OCI-LY3 (cell line): Measurements from ENCODE around the gene PDE3A.

ENCODE experiments used
- H2AFZ ChIP-seq: fragments of 200-600, 300-600 bp; shearing (Covaris generic); 2 replicates; pipeline ENCODE4 v1.6.0; 2014; ENCODE audit warnings: antibody characterized with exemption, low read depth, low read length
- H3K27ac ChIP-seq: fragments of 200-600, 300-600 bp; sonication (generic); 2 replicates; pipeline ENCODE4 v1.5.1; 2014; ENCODE audit warnings: mild to moderate bottlenecking, low read length, moderate library complexity, mixed read lengths
- H3K27me3 ChIP-seq: fragments of 200-600, 300-600 bp; sonication (generic); 2 replicates; pipeline ENCODE4 v1.6.1; 2014; ENCODE audit warnings: low read depth, low read length, mixed read lengths
- H3K36me3 ChIP-seq: fragments of 200-600, 300-600 bp; sonication (generic); replicated peaks from 2 replicates; pipeline ENCODE3; 2014; ENCODE audit warnings: low read depth, low read length, mixed read lengths
- H3K4me1 ChIP-seq: fragments of 300-600, 200-600 bp; sonication (generic); 2 replicates; pipeline ENCODE4 v1.6.1; 2014; ENCODE audit warnings: low read length, mixed read lengths
- H3K4me2 ChIP-seq: fragments of 200-600, 300-600 bp; sonication (generic); 2 replicates; pipeline ENCODE4 v1.6.1; 2014; ENCODE audit warnings: low read length, mixed read lengths
- H3K4me3 ChIP-seq: fragments of 300-600, 200-600 bp; sonication (generic); 2 replicates; pipeline ENCODE4 v1.5.1; 2014; ENCODE audit warnings: antibody characterized with exemption, mild to moderate bottlenecking, low read length, moderate library complexity
- H3K79me2 ChIP-seq: fragments of 300-600, 200-600 bp; shearing (Covaris generic); 2 replicates; pipeline ENCODE4 v1.6.1; 2014; ENCODE audit warnings: mild to moderate bottlenecking, low read length, mixed read lengths
- H3K9ac ChIP-seq: fragments of 300-600, 200-600 bp; shearing (Covaris generic); 2 replicates; pipeline ENCODE4 v1.6.0; 2014; ENCODE audit warnings: mild to moderate bottlenecking, low read length, moderate library complexity
- H3K9me3 ChIP-seq: fragments of 200-600, 300-600 bp; shearing (Covaris generic); 2 replicates; pipeline ENCODE4 v1.6.1; 2014; ENCODE audit warnings: low read length, mixed read lengths; ENCODE audit not compliant: insufficient read depth
- H4K20me1 ChIP-seq: fragments of 200-600, 300-600 bp; sonication (generic); 2 replicates; pipeline ENCODE4 v1.6.1; 2016; ENCODE audit warnings: low read length, mixed read lengths; ENCODE audit not compliant: insufficient read depth
- CTCF ChIP-seq: fragments of 200-600, 300-600 bp; sonication (generic); IDR thresholded peaks from 2 replicates; pipeline ENCODE4 v1.5.1; 2014; ENCODE audit warnings: antibody characterized with exemption, low read length, low read depth
- EZH2phosphoT487 ChIP-seq: fragments of 200-600 bp; shearing (Covaris generic); IDR thresholded peaks from 2 replicates; pipeline ENCODE4 v1.6.1; 2018; ENCODE audit warnings: antibody characterized with exemption, mixed run types, low read depth

Gene PDE3A

GRCh38 chr12:20426957-20427356 lies 58.6 kb downstream of the PDE3A start:
- H3K4me2 ChIP-seq: no peak overlapping the region

GRCh38 chr12:20429852-20430251 lies 61.5 kb downstream of the PDE3A start:
- Histone ChIP-seq H3K9ac (no peak overlapping the region), H3K4me1 (no peaks in the 10 kb centered on the region), H3K4me3 (no peak overlapping the region), H3K79me2 (no peaks in the 10 kb centered on the region), H2AFZ (no peak overlapping the region), H3K27me3 (peaks cover 5% of the 10 kb centered on the region; the same call in 1 of the 2 replicates), H3K27ac (no peak overlapping the region), H4K20me1 (no peaks in the 10 kb centered on the region), H3K36me3 (no peaks in the 10 kb centered on the region), H3K4me2 (no peak overlapping the region), H3K9me3 (no peaks in the 10 kb centered on the region)
- no peak for TF ChIP-seq CTCF
- no peak for TF ChIP-seq EZH2phosphoT487

More at GRCh38 chr12:20426957-20427356, 58.6 kb downstream of the PDE3A start:
- Histone ChIP-seq H4K20me1 (no peaks in the 10 kb centered on the region), H3K4me3 (no peak overlapping the region), H3K4me1 (no peaks in the 10 kb centered on the region), H3K9me3 (no peaks in the 10 kb centered on the region), H3K36me3 (no peaks in the 10 kb centered on the region), H3K27me3 (0 out of 2 replicates have a peak, but pooled peaks cover 2% of the 10 kb centered on the region), H3K27ac (no peak overlapping the region), H3K79me2 (no peaks in the 10 kb centered on the region), H3K9ac (no peak overlapping the region), H2AFZ (no peak overlapping the region)
- TF ChIP-seq EZH2phosphoT487 (no peak), CTCF (no peak)

GRCh38 chr12:20432290-20432689 lies 64.0 kb downstream of the PDE3A start:
- Histone ChIP-seq H3K79me2 (no peaks in the 10 kb centered on the region), H3K4me1 (no peaks in the 10 kb centered on the region), H4K20me1 (no peaks in the 10 kb centered on the region), H3K9me3 (no peaks in the 10 kb centered on the region), H3K36me3 (no peaks in the 10 kb centered on the region), H3K4me3 (no peak overlapping the region), H3K4me2 (no peak overlapping the region), H2AFZ (no peak overlapping the region), H3K27me3 (peaks cover 5% of the 10 kb centered on the region; the same call in 1 of the 2 replicates), H3K27ac (no peak overlapping the region), H3K9ac (no peak overlapping the region)
- no peak for TF ChIP-seq CTCF

- Histone ChIP-seq H3K4me2 (no peak overlapping the region), H3K4me3 (no peak overlapping the region), H3K27ac (no peak overlapping the region), H3K9me3 (no peaks in the 10 kb centered on the region), H3K4me1 (no peaks in the 10 kb centered on the region), H3K36me3 (no peaks in the 10 kb centered on the region), H3K27me3 (peaks cover 5% of the 10 kb centered on the region; the same call in 1 of the 2 replicates), H4K20me1 (no peaks in the 10 kb centered on the region), H3K9ac (no peak overlapping the region), H2AFZ (no peak overlapping the region), H3K79me2 (no peaks in the 10 kb centered on the region)
- TF ChIP-seq CTCF: no peak
- no peak for TF ChIP-seq EZH2phosphoT487
Observed at GRCh38 chr12:20434996-20435395, 66.7 kb downstream of the PDE3A start.
